ENCODE results near the gene LRRK2.

GRCh38 chr12:40263616-40264409 is 39.0 kb downstream of the LRRK2 start:
- TF ChIP-seq POLR2AphosphoS2 (IDR thresholded peaks at IDR 0.05; ENCODE audit: low read depth, low read length) (no peak), BCL3 (IDR thresholded peaks at IDR 0.05; ENCODE audit: borderline replicate concordance, insufficient read depth, low read depth, low read length, poor library complexity, severe bottlenecking) (no peak), YY1 (IDR thresholded peaks at IDR 0.05; ENCODE audit: low read depth, low read length) (no peak), KAT2A (conservative IDR thresholded peaks at IDR 0.05; ENCODE audit: control insufficient read depth, low read depth, low read length) (no peak), ETV6 (conservative IDR thresholded peaks at IDR 0.05 in 1 of 2, IDR thresholded peaks at IDR 0.05 in 1 of 2; ENCODE audit: borderline replicate concordance in 1 of 2, low read depth in 1 of 2) (no peak)
